C1 segment of cervical spinal cord (tissue), 14 donors: ENCODE results near the gene ZNF415.
"Not testable (repeated sequence)": the region's sequence is repeated elsewhere in the genome, so short reads cannot be mapped to it uniquely, and the experiment has no call there.

Source experiments
- DNase-seq, 14 donors: peaks; one replicate each; lab custom pipeline; 2025; lab: John Stamatoyannopoulos, UW

The ZNF415 gene

DNA sequence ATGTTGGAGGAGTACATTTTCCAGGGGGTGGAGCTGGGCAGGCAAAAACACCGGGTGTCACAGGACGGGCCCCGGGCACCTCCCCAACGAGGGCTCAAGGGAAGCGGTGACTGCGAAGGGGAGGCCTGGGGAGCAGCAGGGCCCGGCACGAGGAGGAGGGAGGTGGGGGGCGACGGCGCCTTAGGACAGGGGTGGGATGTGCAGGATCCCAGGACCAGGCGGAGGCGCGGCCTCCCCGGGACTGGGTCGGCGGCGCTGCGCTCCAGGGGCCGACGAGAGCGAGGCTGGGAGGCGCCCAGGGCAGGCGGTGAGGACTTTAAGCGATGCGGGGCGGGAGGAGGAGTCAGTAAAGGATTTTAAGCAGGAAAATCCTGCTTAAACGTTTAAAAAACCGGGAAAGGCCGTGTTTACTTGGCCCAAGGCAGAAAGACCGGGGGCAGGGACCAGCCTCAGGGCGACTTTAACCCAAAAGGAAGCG, 29.9 kb downstream of the ZNF415 start:
- DNase-seq, result peak in 3 of 14 donors; percentile 33 to 70 (median 50)

DNA sequence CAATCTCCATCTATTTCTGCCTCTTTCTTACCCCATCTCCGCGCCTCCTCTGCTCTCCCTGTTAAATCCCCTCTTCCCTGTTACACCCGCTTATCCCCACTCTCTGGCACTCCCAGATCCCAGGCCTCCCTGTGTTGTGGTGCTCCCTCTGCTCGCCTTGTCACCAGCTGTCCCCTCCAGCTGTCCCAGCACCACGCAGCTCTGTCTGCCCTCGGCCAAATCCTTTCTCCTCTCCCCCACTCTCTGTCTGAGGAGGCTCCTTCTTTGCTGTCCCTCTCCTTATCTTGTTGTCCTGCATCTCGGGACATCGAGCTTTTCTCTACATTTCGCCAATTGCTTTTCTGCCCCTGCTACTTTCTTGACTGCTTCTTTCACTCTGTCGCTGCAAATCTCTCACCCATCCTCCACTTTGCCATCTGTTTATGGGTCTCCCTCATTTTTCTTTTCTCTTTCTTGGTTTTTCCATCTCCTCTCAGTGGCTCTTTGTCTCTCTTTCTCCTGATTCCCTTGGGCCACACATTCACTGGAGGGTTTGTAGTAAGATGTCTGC, 30.4 kb downstream of the ZNF415 start:
- peak in 2 of 14 donors; percentile 11 to 33 for DNase-seq

DNA sequence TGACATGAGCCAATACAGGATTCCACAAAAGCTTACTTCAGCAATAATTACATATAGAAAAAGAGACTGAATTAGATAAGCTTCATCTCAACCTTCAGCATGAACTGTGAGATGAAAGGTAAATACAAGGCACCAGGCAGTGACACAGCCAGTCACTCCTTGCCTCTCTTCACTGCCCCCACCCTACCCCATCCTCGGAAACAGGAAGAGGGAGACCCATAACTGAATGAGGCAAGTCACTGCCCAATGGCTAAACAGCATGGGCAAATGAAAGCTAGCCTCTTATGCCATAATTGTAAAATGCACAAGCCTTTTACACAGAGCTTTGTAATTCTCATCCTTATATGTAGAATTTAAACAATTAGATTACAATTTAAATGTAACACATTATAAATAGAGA, 31.2 kb downstream of the ZNF415 start:
- no peak for DNase-seq

DNA sequence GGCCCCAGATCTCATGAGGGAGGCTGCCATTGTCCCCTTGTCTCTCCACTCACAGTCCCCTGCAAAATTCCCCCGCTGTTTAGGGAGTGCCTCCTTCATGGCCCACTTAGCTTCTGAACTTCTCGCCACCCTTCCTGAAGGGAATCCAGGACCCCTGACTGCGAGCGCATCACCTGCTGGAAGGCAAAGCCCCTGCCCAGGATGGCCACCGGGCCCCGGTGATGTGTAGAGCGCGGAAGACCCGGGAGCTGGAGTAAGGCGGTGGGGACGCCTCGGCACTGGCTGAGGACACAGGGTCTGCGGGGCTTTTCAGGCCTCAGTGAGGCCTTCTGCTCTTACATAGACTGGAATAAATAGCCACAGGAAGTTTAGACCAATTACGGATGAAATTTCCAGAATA, 34.1 kb downstream of the ZNF415 start:
- not testable (repeated sequence) for DNase-seq

DNA sequence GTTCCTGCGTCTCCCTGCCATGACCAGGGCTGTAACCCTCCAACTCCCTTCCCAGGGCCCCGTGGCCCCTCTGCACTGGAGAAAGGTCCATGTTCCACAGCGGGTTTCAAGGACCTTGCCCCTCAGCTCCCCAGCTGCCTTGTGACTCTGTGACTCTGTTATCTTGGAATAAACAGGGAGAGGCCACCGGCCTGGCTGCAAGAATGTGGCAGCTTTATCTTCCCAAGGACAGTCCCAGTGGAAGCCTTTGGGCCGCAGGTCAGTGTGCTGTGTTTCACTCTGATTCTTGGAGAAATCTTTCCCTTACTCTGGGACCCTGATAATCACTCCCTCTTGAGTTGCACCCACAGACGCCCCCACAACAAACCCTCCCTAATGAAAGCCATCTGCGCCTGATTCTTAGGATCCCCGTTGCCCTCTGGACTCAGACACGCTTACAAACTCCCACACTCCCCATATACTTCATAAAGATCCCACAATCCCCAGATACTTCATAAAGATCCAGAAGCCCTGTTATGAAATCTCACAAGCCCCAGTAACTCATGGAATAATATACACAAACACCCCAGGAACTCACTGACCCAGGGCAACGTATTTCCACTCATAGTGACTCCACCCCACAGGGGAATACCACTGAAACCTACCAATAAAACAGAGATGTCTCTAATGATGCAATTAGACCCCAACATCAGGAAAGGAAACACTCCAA, 35.6 kb downstream of the ZNF415 start:
- not testable (repeated sequence) for DNase-seq

DNA sequence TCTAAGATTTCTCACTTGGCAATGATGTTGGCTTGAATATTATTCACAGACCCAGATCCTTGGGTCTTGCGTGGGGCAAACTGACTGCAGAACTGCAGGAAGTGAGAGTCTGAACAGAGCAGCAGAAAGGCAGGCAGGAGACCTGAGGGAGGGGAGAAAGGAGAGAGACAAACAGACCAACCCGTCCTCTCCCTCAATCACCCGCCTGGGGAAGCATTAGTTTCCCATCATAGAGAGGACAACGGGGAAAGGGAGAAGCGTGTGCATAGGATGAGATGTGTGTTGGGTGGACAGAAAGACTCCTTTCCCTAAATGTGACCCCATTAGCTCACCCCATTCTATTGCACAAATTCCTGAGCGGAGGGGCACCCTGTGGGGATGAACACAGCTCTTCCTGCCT, 36.1 kb downstream of the ZNF415 start:
- not testable (repeated sequence) for DNase-seq

DNA sequence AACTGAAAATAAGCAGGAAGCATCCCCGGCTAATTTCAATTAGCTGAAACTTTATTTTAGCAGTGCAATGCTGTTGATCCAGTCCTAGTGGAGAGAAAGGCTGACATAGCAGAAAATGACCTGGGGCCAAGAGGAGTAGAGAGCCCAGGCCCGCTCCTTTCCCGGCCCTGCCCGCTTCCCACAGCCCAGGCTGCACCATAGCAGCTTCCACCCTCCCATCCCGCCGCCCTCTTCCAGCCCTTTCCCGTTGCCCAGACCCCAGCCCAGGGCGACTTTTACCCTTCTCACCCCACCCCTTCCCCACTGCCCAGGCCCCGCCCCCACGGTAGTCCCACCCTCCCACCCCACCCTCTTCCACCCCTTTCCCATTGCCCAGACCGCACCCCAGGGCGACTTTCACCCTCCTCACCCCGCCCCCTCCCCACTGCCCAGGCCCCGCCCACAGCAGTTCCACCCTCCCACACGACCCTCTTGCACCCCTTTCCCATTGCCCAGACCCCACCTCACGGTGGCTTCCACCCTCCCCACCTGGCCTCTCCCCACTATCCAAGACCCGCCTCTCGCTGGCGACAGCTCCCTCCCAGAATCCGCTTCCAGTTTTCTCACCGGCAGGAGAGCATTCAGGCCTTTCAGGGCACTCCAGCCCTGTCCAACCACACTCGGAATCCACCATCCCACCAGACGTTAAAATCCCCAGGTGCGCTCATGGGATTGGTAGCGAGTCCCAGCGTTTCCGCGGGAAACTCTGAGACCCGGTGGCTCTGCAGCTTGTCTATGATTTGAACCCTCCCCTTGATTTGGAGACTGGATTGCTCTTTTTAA, 37.7 kb downstream of the ZNF415 start:
- DNase-seq, result no peak

DNA sequence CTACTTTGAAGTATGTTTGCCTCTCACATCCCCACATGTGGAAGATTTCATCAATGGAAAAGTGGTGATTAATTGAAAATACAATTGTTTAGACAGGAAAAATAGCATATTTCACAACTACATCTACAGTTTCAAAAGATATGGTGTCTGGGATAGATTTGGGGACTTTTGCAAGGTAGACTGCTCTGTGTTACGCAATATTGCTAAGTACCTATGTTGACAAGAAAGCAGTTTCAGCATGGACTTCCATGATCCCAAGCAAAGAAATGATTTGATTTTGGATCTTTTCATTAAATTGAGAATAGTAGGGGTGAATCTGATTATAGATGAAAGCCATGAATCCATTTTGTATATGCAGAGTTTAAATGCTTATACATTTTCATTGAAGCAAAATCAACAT, 40.0 kb downstream of the ZNF415 start:
- no peak for DNase-seq

DNA sequence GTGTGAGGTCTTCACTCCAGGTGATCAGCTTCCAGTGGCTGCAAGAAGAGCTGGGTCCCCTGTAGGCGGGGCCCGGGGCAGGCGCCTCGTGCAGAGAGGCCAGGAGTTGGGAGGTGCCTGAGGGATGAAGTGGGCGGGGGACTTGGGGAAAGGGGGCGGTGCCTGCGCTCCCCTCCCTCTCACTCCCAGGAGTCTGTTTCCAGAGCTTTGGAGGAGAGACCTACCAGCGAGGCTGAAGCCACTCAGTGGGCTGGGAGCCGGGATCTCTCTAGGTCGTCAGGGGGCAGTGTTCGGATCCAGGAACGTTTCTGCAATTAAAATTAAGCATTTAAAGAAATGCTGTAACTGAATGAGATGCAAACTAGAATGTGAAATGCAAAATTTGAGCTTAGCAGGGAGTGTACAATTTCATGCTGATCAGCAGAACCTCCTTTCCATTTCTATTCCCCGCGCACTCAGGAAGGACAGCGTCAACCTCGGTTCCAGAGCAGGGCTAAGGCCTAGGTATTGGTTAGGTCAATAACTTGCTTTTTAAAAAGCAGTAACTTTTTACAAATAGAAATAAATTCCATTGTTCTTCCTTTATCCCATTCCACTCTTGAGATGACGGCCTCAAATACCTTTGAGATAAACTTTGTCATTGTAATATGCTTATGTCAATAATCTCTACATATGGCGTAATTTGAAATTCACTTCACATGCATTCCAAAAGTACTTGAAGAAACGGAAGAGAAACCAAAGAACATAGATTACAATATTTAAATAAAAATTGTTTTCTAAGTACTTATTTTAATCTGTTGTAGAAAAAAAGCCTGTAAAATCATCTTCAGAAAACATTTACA, 41.1 kb downstream of the ZNF415 start:
- DNase-seq, result no peak

DNA sequence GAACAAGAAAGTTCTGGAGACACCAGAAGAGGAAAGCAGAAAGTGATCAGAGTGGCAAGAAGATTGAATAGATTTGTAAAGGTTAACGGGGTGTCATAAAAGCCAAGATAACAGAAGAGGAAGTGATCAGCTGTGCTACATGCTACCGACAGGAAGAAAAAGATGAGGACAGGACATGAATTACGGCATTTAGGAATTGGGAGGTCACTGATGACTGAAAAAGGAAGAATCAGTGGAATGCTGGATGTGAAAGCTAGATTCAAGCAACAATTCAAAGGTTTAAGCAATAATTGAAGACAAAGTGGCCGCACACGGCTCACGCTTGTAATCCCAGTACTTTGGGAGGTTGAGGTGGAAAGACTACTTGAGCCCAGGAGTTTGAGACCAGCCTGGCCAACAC, 44.6 kb downstream of the ZNF415 start:
- DNase-seq, result no peak

DNA sequence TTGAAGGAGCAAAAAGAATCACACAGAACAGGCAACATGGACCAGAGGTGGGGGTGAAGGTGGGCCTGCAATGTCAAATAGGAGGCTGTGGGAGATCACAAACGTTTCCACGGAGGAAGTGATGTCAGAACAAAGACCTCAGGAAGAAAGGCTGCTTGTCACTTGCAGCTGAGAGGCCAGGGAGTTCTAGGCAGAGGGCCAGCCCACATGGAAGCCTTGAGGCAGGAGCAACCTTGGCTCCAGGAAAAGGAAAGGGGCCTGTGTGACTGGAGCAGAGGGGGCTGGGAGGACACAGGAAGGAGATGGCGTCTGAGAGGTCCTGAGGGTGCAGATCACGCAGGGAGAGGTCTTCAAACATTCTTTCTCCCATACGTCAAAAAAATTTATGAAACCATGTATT, 45.8 kb downstream of the ZNF415 start:
- DNase-seq, result peak in 8 of 14 donors; percentile 4 to 37 (median 22)

DNA sequence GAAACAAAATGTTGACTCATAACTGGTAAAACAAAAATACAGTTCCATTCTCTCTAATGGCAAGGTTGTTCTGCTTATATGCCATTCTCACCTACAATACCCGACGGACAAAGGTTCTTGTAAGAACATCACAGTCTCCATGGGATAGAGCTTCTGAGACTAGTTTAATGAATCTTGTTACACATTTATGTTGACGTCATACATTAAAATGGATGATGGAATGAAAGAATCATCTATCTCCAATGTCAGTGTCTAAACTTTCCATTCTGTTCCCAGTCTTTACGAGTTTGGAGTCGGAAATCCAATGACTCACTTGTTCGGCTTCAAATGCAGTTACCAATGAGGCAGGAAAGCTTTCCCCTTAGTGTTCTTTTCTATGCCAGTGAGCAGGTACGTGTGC, 47.2 kb downstream of the ZNF415 start:
- no peak for DNase-seq

DNA sequence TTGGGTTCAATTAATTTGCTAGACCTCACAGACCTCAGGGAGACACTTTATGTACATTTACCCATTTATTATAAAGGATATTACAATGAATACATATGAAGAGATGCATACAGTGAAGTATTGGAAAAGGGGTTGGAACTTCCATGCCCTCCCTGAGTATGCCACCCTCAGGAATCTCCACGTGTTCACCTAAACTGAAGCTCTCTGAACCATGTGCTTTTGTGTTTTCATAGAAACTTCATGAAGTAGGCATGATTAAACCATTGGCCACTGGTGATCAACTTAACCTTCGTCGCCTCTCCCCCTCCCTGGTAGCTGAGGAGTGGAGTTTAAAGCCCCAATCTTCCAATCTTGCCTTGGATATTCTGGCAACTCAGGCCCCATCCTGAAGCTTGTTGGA, 49.8 kb downstream of the ZNF415 start:
- no peak for DNase-seq

DNA sequence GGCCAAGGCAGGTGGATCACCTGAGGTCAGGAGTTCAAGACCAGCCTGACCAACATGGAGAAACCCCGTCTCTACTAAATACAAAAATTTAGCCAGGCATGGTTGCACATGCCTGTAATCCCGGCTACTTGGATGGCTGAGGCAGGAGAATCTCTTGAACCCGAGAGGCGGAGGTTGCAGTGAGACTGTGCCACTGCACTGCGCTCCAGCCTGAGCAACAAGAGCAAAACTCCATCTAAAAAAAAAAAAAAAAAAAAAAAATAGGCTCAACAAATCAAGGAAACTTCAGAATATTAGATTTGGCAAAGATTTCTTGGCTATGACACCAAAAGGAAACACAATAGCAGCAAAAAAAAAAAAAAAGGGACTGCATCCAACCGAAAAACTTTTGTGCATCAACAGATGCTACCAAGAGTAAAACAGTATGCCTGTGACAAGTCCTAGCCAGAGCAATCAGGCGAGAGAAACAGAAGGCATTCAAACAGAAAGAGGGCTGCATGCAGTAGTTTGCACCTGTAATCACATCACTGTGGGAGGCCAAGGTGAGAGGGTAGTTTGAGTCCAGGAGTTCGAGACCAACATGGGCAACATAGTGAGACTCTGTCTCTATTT, 53.3 kb downstream of the ZNF415 start:
- no peak for DNase-seq

DNA sequence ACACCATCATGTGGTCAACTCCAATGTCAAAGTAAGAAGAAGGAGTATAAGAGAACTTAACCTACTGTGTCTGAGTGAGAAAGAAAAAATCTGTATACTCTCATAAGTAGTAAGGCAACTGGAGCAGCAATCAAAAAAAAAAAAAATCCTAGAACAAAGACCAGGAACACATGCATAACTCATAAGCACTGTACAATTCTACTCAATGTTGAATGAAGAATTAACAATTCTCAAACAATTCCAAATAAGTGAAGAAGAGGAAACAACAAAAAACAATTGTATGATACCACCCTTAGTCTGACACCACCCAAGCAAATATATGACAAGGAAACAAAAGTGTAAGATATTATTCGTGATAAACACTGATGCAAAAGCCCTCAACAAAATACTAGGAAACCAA, 54.0 kb downstream of the ZNF415 start:
- no peak for DNase-seq

DNA sequence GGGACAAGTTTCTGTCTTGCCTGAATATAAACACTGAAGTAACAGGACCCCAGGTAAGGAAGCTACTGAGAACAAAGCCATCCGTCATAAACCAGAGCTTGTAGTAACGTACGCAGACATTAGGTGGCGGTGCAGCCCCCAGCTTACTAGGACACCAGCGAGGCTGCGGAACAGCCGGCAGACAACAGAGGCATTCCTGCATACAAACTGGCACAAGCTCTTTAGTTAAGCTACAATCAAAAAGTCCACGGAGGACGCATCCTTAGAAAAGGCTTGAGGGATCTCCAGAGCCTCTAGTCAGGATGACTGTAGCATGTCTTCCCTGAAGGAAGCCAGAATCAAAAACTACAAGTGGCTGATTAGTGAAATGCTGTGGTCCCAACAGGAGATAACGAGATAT, 55.7 kb downstream of the ZNF415 start:
- peak in 11 of 14 donors; percentile 5 to 60 (median 23) for DNase-seq

DNA sequence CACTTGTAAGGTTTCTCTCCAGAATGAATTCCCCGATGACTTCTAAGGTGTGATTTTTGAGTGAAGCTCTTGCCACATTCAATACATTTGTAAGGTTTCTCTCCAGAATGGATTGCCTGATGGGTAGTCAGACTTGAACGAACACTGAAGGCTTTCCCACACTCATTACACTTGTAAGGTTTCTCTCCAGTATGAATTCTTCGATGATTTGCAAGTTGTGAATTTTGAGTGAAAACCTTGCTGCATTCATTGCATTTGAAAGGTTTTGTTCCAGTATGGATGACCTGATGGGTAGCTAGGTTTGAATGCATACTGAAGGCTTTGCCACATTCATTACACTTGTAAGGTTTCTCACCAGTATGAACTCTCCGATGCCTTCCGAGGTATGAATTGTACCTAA, 63.9 kb downstream of the ZNF415 start:
- DNase-seq, result no peak

DNA sequence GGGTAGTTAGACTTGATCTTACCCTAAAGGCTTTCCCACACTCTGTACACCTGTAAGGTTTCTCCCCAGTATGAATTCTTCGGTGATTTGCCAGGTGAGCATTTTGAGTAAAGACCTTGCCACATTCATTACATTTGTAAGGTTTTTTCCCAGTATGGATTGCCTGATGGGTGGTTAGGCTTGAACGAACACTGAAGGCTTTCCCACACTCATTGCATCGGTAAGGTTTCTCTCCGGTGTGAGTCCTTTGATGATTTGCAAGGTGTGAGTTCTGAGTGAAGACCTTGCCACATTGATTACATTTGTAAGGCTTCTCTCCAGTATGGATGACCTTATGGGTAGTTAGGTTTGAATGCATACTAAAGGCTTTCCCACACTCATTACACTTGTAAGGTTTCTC, 64.5 kb downstream of the ZNF415 start:
- no peak for DNase-seq

DNA sequence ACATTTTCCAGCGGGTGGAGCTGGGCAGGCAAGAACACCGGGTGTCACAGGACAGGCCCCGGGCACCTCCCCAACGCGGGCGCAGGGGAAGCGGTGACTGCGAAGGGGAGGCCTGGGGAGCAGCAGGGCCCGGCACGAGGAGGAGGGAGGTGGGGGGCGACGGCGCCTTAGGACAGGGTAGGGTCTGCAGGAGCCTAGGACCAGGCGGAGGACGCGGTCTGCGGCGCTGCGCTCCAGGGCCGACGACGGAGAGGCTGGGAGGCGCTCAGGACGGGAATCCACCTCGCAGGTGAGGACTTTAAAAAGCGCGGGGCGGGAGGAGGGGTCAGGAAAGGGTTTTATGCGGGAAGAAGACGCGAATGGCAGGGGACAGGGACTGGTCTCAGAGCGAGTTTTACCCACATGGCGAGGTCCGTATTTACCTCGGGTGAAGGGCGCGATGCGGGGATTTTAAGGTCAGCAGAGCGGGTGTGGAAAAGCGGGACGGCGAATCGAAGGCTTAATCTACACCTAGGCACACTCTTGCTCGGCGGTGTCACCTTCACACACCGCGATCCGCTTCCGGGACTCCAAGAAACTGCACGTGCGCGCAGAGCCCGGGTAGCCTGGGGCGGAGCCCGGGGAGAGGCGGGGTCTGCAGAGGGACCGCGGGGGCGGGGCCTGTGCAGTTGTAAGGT, 74.7 kb downstream of the ZNF415 start:
- peak in 1 of 14 donors; percentile 16 for DNase-seq
